SK-N-SH (cell line): ENCODE data around the gene ZEB2.

Experiments used
- CTCF ChIP-seq: fragments of 200-600 bp; sonication (generic); IDR thresholded peaks from 2 replicates; pipeline ENCODE4 v1.6.1; 2017; ENCODE audit warnings: antibody characterized with exemption, mild to moderate bottlenecking, moderate library complexity
- SMC3 ChIP-seq: IDR thresholded peaks from 2 replicates; pipeline ENCODE4 v1.6.1; 2012; ENCODE audit warnings: low read depth, low read length, improper control_type of control experiment

- no peak for TF ChIP-seq CTCF
- TF ChIP-seq SMC3 = no peak
These were observed 10.7 kb upstream of the ZEB2 start for GRCh38 chr2:144530596-144530995.
